Right forelimb (tissue), 1 donor: ENCODE measurements around the gene MB21D2.

ENCODE experiments used
- DNase-seq: peaks from one replicate; pipeline ENCODE4 v3.0.0-alpha.2; 2018

MB21D2 gene

DNA sequence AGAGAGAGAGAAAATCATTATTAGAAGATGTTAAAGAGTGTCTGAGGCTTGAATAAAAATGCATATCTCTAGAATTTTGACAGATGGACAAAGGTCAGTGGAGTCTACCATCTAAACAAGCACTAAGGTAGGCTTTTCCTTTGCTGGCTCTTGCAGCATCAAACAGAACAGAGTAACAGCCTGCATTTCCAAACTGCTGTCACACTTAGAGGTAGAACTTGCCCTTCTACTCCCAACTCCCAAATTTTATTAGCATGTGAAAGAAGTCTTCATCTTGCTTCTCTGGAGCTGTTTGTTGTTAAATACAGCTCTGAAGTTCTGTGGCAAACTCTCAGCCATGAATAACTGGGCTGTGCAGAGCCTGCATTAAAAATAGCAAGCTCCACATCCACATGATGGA is 4.1 kb upstream of the MB21D2 start:
- no peak for DNase-seq

- DNase-seq: no peak
Measured at GRCh38 chr3:192920411-192920810, 2.8 kb upstream of the MB21D2 start.

GRCh38 chr3:192919901-192920300 is 2.2 kb upstream of the MB21D2 start:
- DNase-seq: no peak

DNA sequence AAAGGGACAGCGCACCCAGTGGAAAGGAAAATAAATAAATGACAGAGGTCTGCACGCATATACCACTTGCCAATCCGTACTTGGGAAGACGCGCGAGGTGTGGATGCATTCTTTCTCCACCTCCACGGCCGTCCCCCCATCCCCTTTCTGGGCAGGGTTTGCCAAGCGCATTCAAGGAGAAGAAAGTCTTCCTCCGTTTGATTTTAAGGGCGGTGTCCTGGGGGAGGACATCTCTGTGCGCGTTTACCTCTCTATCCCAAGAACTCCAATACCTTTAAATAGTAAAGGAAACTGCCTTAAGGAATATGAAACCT is 576 bp upstream of the MB21D2 start:
- no peak for DNase-seq

- peak; percentile 77 for DNase-seq
Measured at GRCh38 chr3:192917028-192917403, 640 bp downstream of the MB21D2 start.

DNA sequence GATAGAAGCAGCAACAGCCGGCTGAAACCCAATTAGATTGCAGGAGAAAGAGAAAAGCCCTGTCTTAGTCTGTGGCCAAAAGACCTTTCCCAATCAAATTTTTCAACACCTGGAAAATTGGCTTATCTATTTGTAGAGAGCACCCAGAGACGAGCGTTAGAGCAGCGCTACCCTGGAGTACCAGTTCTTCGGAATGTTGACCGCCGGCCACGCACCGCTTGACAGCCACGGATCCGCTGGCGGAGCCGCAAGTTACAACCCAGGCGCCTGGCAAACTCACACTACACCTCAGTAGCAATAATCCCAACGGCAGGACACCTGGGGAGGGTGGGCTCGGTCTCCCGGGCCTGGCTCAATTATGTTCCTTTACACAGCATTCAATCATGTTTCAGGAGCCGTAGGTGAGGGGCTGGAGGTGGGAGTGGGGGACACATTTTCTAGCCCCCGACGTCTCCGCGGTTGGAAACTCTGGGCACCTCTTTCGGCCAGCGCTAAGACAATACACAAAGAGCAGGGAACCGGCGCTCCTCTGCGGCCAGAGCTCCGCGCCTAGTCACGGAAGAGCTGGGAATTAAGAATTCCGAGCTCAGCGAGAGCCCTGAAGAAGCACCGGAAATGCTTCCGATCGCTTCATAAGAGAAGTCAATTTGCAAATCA is 1.2 kb downstream of the MB21D2 start:
- no peak for DNase-seq

- no peak for DNase-seq
Measured at GRCh38 chr3:192915722-192916121, 1.9 kb downstream of the MB21D2 start.

DNA sequence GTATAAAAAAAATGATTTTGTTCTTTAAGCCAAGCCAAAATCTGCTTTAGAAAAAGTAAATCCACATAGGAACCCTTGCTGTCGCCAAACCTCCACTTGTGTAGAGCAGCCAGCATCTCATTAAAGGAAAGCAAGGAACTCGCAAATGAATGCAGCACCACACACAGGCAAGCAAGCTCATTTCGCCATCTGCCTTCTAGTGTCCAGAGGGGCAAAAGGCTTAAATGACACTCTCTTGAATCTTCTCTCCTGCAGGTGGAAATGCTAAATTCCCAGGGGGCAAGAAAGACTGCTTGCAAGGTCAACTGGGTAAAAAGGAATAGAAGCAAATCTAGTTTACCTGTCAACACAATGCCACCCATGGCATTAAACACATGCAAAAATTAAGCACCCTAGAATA is 2.4 kb downstream of the MB21D2 start:
- DNase-seq: no peak

DNA sequence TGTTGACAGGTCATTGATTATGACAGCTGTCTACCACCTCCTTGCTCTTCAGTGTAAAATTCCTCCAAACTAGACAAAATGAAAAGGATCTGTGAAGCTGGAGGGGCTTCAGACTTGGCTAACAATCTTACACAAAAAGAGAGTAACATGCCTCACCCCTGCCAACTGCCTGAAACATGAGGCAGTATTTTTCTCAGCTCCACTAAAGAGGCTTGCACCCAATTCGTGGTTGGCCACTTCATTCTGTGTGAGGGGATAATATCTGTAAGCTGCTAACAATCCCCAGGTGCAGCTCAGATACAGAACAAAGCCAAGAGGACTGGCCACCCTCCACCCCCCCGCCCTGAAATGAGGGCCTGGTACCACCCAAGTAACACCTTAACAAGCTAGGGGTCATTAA is 2.8 kb downstream of the MB21D2 start:
- no peak for DNase-seq

GRCh38 chr3:192913540-192913939 is 4.1 kb downstream of the MB21D2 start:
- no peak for DNase-seq

DNA sequence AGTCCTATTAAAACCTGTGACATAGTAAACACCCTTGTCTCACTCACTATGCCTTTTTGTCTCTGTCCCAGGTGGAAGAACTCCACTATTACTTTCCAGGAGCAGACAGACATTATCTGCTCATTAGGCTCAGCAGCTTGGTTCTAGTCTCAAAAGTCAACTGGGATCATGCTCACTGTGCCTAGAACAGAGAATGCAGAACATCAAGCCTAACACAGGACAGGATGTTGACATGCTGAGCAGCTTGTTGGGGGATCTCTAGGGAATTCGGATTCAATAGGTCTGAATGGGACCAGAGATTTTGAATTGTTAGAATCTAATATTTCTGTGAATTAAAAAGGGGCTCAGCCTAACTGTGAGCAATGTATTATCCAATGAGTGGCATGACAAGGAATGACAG is 6.4 kb downstream of the MB21D2 start:
- DNase-seq: no peak

DNA sequence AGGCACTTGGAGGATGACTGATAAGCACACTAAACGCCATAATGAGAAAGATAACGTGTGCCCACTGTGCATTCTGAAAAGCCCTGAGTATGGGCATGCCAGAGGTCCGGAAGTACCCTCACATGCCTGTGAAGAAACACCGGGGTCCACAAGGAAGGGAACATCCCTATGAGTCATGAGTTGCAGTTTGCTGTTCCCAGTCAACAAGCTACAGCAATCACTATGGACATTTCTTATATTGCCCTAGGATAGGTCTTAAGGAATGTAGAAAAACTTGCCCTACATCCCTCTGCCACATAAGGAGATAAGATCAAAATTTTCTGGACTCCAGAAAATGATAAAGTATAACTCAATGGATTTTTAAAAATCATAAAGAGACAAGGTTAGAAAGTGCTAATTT is 9.9 kb downstream of the MB21D2 start:
- no peak for DNase-seq

GRCh38 chr3:192906940-192907339 is 10.7 kb downstream of the MB21D2 start:
- no peak for DNase-seq

DNA sequence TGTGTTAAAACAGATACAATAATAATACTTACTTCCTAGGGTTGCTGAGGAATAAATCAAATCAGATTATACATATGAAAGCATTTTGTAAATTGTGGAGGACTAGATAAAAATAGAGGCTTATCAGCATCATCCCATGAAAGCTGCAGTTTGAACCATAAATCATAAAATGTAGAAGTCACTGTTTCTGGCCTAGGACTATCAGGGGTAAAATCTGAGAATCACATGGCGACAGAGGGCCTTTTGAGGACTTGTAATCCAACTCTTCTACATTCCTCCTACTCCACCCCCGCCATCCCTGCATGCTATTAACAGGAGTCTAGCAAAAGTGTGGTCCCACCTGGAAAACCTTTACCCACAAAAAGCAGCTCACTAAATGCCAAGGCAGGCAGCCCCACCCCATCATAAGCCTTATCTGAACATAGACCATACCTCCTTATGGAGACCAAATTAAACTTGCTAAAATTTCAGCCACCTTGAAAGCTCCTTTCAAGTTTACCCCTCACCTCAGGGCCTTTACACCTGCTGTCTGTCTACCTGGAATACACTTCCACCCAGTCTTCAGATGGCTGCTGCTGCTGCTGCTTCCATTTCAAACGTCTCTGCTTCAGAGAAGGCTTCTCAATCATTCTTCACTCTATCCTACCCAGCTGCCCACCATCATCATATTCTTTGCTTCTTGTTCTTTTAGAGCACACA is 11.5 kb downstream of the MB21D2 start:
- DNase-seq: no peak

DNA sequence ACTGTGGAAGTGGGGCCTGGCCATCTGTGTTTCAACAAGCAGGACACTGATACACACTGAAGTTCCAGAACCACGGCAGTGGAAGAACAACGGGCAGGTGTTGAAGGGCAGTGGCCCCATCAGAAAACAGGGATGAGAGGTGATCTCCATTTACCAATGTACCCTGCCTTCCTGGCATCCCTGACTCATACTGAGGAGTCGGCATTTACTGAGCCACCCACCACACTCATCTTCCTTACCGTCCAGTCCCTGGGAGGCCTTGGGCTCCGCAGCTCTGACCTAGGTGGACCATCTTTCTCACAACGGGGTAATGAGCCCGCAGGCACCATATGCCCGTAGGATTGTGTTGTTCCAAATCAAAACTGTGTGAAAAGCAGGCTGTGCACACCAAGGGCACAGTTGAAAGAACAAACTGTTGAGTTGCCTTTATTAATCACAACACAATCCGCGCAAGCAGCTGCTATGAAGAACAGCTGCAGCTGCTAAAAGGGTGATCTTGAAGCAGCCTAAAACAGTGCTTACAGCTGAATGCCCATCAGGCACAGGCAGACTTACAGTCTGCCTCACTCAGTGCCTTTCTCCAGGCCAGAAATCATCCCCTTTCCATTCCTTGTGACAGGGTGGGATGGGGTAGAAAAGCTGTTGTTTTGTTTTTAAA is 12.9 kb downstream of the MB21D2 start:
- no peak for DNase-seq

- DNase-seq: no peak
Measured at GRCh38 chr3:192902549-192902948, 15.1 kb downstream of the MB21D2 start.

DNA sequence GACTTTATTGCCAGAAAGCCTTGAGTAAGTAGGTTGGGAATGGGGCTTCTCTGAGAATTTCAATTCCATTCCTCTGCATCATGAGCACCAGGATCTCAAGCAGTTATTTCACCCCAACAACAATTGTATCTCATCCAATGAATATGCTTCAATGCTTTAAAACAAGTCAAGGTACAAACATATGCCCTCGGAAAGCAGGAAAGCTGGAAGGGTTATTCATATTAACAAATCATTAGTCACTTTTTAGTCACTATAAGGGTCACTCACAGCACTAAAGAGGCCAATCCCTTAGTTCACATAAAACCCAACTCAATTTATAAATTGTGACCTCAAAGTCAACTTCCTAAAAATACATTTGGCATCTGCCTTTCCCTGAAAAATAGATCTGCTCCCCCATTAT is 16.2 kb downstream of the MB21D2 start:
- DNase-seq: no peak

GRCh38 chr3:192899540-192899982 is 18.1 kb downstream of the MB21D2 start:
- no peak for DNase-seq

DNA sequence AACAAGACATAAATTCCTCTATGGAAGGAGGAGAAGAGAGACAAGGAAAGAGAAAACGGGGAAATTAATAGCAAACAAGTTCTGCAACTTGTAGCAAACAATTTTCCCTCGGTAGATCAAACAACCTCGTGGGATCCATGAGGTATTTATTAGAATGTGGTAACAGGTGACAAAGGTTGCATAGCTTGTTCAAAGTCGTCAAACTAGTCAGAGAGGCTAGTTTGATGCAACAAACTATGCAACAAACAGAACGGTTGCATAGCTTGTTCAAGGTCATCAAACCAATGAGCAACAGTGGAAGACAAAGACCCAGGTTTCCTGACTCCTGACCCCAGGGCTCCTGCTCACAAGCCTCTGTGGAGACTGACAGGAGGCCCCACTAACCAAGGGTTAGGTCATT is 20.7 kb downstream of the MB21D2 start:
- DNase-seq: no peak

GRCh38 chr3:192896208-192896607 is 21.4 kb downstream of the MB21D2 start:
- DNase-seq: no peak

DNA sequence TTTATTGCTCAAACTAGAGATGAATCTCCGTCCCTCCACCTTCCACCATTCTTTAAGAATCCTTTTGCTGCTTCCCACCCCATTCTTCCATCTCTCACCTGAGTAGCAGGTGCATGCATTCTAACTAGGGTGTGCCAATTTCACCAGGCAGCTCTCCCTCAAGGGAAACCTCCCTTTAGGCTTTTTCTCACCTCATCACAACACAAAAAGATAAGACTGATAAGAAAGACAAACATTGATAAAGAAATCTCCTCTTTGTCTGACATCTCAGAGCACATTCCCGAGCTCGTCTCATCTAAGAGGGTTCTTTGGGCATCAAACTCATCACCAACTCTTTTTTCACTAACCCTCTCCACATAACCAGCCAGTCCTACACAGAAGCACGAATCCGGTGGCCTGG is 23.0 kb downstream of the MB21D2 start:
- DNase-seq: no peak

- no peak for DNase-seq
Measured at GRCh38 chr3:192892981-192893700, 24.5 kb downstream of the MB21D2 start.
